ENCODE measurements around the gene BCL2L12.
"Not testable (repeated sequence)": the region's sequence is repeated elsewhere in the genome, so short reads cannot be mapped to it uniquely, and the experiment has no call there.

BCL2L12 gene, protein sequence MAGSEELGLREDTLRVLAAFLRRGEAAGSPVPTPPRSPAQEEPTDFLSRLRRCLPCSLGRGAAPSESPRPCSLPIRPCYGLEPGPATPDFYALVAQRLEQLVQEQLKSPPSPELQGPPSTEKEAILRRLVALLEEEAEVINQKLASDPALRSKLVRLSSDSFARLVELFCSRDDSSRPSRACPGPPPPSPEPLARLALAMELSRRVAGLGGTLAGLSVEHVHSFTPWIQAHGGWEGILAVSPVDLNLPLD

DNA sequence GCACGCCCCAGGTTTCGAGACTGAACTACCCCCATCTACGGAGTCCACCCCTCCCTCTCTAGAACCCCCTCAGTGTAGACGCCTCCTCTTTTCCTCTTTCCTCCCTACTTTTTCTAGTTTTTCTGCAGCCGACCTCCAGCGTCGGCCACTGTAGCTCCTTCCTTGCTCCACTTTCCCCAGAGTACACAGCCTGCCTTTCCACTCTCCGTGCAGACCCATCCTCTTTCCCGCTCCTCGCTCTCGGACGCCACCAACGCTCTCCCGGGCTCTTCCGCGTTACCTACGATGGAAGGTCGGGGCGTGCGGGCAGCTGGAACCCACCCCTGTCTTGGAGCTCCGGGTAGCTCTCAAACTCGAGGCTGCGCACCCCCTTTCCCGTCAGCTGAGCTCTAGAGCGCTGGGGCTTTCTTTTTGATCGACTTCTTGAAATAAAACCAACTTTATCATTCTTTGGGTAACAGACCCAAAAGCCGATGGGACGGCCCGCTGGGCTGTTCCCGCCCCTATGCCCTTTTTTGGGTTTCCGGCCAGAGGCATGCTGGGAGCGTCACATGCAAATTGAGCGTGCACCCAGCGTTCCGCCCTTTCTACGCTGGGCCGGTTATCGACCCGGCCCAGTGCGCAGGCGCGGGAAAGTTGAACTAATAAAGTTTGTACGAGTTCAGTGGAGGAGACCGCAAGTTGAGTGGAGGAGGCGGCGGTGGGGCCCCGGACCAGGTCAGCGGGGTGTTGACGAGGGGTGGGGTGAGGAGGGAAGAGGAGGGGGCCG is at the start of gene BCL2L12, which contains the start of gene IRF3:
BCL2L12 (plus strand) TSS at position 583 of the 769 bp plus-strand sequence. CDS start 760 bp downstream, outside the sequence.
IRF3 (minus strand) TSS at position 507 of the 769 bp plus-strand sequence. CDS start 1,019 bp downstream, outside the sequence.
- peak; percentile 98 for DNase-seq (ENCODE audit: low read depth)
- peak within 1 kb of the TSS; percentile 86 for H3K4me3 ChIP-seq (ENCODE audit: low read depth, low read length)
- TF ChIP-seq, protein P1, sequence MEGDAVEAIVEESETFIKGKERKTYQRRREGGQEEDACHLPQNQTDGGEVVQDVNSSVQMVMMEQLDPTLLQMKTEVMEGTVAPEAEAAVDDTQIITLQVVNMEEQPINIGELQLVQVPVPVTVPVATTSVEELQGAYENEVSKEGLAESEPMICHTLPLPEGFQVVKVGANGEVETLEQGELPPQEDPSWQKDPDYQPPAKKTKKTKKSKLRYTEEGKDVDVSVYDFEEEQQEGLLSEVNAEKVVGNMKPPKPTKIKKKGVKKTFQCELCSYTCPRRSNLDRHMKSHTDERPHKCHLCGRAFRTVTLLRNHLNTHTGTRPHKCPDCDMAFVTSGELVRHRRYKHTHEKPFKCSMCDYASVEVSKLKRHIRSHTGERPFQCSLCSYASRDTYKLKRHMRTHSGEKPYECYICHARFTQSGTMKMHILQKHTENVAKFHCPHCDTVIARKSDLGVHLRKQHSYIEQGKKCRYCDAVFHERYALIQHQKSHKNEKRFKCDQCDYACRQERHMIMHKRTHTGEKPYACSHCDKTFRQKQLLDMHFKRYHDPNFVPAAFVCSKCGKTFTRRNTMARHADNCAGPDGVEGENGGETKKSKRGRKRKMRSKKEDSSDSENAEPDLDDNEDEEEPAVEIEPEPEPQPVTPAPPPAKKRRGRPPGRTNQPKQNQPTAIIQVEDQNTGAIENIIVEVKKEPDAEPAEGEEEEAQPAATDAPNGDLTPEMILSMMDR (conservative IDR thresholded peaks at IDR 0.05; ENCODE audit: low read depth, low read length): no peak

DNA sequence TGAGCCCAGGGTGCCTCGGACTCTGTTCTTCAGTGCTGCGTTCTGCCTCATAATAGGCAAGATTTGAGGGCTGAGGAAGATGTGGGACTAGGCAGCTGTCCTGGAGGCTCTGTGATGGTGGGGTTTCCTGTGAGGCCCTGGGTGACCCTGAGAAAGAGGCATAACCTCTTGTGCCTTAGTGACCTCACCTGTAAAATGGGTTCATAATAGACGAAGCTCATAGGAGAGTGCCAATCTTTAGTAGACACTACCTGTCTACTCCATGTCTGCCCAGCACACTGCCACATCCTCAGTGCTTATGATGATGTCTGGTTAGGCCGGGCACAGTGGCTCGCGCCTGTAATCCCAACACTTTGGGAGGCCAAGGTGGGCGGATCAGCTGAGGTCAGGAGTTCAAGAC is 49.2 kb upstream of the BCL2L12 start:
- H3K4me3 ChIP-seq (ENCODE audit: low read depth, low read length): no peak overlapping the region
- DNase-seq (ENCODE audit: low read depth): no peak
- TF ChIP-seq, protein P1 (conservative IDR thresholded peaks at IDR 0.05; ENCODE audit: low read depth, low read length): no peak

DNA sequence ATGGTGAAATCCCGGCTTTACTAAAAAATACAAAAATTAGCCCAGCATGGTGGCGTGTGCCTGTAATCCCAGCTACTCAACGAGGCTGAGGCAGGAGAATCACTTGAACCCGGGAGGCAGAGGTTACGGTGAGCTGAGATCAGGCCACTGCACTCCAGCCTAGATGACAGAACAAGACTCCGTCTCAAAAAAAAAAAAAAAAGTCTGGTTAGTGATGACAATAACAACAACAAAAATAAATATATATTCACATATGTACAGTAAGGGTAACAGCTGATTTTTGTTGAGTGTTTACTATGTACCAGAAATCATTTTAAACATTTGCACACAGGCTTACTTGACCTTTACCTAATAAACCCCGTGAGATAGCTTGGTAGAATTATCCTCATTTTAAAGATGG is 48.8 kb upstream of the BCL2L12 start:
- TF ChIP-seq, protein P1 (conservative IDR thresholded peaks at IDR 0.05; ENCODE audit: low read depth, low read length): no peak
- DNase-seq (ENCODE audit: low read depth): no peak
- H3K4me3 ChIP-seq (ENCODE audit: low read depth, low read length): no peak overlapping the region

DNA sequence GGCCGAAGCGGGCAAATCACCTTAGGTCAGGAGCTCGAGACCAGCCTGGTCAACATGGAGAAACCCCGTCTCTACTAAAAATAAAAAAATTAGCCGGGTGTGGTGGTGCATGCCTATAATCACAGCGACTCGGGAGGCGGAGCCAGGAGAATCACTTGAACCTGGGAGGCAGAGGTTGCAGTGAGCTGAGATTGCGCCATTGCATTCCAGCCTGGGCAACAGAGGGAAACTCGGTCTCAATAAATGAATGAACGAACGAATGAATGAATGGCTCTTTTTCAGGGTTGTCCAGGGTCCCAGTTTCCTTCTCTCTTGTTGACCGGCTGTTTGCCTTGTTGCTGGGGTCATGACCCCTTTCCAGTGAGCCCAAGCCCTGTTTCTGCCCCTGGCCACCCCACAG is 47.9 kb upstream of the BCL2L12 start:
- not testable (repeated sequence) for H3K4me3 ChIP-seq (ENCODE audit: low read depth, low read length)

DNA sequence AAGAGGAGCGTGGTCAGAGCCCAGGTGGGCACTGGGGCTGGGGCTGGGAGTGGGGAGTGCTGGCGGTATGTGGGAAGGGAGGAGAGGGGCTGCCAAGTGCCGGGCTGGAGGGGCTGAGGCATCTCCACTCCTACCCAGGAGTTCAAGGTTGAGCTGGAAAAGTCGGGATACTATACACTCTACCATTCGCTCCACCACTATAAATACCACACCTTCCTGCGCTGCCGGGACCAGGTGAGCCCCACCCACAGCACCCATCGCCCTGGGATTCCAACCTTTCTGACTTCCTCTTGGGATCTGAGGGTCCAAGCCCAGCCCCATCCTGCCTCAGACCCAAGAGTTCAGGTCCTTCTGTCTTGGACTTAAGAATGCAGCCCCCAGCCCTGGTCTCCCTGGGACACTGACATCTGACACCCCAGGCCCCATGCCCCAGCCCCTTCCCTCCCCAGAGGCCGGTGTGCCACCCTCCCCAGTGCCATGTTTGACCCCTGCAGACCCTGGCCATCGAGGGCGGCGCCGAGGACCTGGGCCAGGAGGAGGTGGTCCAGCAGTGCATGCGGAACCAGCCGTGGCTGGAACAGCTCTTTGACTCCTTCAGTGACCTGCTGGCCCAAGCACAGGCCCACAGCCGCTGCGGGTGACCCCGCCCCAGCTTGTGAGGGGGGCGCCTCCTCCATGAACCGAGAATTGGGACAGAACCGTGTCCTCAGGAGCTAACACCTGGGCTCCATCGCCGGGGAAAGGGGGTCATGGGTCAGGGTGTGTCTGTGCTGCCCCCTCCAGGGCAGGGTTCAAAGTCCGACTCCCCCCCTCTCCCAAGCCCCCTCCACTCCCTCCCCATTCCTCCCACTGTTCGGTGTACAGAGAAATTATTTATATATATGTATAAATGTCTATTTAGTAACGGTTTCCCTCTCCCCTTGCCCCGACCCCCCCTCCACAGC is 40.5 kb upstream of the BCL2L12 start:
- no peak overlapping the region for H3K4me3 ChIP-seq (ENCODE audit: low read depth, low read length)
- TF ChIP-seq, protein P1 (conservative IDR thresholded peaks at IDR 0.05; ENCODE audit: low read depth, low read length): no peak
- DNase-seq (ENCODE audit: low read depth): no peak

More for the DNA sequence above, 47.9 kb upstream of the BCL2L12 start:
- DNase-seq (ENCODE audit: low read depth): not testable (repeated sequence)

DNA sequence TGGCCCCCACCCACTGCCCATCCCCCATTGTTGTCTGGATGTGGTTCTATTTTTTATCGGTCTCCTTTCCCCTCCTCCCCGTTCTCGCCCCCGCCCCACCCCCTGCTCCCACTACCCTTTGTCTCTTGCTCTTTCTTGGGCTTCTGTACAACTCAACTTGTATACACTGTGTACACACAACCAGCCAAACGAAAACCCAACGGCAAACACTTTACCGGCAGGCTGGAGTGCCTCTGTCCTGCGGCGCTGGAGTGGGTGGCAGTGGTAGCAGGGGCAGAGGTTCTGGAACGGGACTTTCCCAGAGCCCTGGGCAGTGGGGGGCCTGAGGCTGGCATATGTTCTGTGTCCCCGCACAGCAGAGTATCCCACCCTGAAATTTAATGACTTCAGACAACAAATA is 39.5 kb upstream of the BCL2L12 start:
- no peak overlapping the region for H3K4me3 ChIP-seq (ENCODE audit: low read depth, low read length)

More for the DNA sequence above, 39.5 kb upstream of the BCL2L12 start:
- TF ChIP-seq, protein P1 (conservative IDR thresholded peaks at IDR 0.05; ENCODE audit: low read depth, low read length): no peak
- DNase-seq (ENCODE audit: low read depth): no peak

Measured in choroid plexus epithelial cell (primary cell).